ENCODE measurements around the gene MYO5B.
"Not testable (repeated sequence)": the region's sequence is repeated elsewhere in the genome, so short reads cannot be mapped to it uniquely, and the experiment has no call there.

Gene MYO5B

DNA sequence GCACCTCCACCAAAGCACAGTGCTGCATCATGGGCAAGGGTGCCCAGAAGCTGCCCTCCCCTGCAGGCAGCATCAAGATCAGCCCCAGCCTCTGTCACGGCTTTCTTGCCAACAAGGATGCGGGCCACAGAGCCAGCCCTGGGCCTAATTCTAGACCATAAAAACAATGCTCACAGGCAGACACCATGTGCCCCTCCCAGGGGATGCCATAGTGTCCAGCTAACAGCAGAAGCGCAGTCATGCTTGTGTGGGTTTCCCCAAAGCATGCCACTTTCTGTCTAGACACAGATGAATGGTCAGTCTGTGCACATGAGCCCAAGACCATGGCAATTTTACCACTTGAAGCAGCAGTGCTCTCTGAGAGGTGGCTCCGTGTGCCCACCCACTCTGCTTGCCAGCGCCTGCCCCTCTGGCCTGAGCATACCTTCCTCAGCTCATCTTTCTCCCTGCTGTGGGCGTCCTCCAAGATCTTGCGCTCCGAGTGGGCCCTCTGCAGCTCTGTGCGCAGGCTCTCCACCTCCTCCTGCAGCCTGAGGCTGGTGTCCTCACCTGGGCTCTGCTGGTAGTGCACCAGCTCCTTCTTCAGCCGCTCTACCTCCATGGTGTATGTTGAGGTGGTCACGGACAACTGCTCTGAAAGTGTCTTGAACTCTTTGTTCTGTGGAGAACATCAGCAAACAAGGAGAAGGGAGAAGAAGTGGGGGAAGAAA is 300.3 kb downstream of the MYO5B start:
- TF ChIP-seq CTCF (IDR thresholded peaks at IDR 0.05; ENCODE audit: low read depth, low read length, missing control alignments) = no peak
- DNase-seq (ENCODE audit: low read depth) = no peak
- no peak overlapping the region for H3K4me3 ChIP-seq (ENCODE audit: low read depth, low read length)

GRCh38 chr18:49893036-49893435 is 301.9 kb downstream of the MYO5B start:
- no peak for DNase-seq (ENCODE audit: low read depth)
- no peak overlapping the region for H3K4me3 ChIP-seq (ENCODE audit: low read depth, low read length)
- TF ChIP-seq CTCF (IDR thresholded peaks at IDR 0.05; ENCODE audit: low read depth, low read length, missing control alignments) = no peak

DNA sequence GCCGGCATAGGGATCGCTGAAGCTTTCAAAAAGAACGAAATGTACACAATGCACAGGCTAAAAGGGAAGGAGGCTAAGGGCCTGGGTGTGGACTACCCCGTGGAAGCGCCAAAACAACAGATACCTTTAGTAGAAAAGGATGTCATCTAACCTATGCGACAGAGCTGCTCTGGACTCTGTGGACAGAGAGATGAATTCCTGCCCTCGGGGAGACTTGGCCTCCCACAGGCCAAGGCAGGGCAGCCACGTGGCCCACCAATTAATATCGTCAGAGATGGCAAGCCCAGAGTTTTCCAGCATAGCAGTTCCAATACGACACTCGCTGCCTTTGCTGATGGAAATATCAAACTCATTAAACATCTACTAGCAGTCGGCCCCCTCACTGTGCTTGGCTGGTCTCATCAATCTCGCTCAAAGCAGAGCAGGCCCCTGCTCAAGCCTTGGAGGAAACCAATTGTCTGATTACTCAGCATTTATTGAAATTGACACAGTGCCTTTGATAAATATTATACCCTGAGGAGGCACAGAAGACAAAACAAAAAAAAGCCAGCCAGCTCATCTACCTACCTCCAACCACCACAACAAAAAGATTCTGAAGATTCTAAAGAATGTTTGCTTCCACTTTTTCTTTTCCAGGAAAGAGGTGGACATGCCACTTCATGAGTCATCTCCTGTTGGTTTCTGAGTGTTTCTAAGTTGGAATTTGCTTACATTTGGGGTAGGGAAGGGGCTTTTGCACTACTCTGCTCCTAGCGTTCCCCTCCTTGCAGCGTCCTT is 302.6 kb downstream of the MYO5B start:
- no peak for DNase-seq (ENCODE audit: low read depth)
- TF ChIP-seq CTCF (IDR thresholded peaks at IDR 0.05; ENCODE audit: low read depth, low read length, missing control alignments) = no peak
- no peak overlapping the region for H3K4me3 ChIP-seq (ENCODE audit: low read depth, low read length)

DNA sequence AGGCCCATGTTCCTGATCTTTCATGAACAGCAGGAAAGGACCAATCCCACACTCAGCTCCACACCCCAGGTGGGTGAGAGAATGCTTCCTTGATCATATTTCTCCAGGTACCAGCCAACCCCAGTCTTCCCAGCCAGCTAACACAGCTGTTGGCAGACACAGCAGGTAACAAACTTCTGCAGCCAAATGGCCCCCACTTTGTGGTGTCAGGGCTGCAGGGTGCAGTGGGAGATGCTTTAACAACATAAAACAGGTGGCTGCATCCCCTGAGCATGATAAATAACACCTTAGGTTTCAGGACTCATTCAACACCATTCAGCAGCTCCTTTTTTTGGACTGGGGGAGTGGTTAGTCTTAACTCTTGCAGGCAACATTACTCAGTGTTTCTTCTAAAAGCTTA is 304.9 kb downstream of the MYO5B start:
- TF ChIP-seq CTCF (IDR thresholded peaks at IDR 0.05; ENCODE audit: low read depth, low read length, missing control alignments) = no peak
- no peak for DNase-seq (ENCODE audit: low read depth)
- no peak overlapping the region for H3K4me3 ChIP-seq (ENCODE audit: low read depth, low read length)

GRCh38 chr18:49889552-49889951 is 305.4 kb downstream of the MYO5B start:
- H3K4me3 ChIP-seq (ENCODE audit: low read depth, low read length); DNase-seq (ENCODE audit: low read depth): not testable (repeated sequence)

DNA sequence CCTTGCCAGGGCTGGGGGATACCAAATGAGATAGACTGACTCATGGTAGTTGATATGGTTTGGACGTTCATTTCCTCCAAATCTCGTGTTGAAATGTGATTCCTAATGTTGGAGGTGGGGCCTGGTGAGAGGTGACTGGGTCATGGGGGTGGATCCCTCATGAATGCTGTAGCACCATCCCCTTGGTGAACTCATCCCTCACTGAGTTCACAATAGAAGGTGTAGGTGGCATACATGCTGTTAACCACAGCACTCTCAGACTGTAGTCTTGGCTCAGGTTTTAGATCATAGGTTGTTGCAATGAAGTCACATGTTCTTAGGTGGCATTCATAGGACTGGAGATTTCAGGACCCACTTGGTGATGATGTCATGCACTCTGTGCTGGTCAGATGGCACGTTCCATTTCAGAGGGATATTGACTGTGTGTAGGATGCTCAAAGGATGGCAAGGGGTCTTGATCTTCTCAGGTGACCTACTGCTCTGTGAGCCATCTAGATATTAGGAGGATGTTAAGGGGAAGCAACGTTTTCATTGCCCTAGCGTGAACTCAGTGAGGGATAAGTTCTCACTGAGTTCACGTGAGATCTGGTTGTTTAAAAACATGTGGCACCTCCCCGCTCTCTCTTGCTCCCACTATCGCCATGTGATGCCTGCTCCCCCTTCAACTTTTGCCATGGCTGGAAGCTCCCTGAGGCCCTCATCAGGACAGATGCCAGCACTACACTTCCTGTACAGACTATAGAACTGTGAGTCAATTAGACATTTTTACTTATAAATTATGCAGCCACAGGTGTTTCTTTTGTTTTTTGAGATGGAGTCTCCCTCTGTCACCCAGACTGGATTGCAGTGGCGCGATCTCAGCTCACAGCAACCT is 307.8 kb downstream of the MYO5B start:
- H3K4me3 ChIP-seq (ENCODE audit: low read depth, low read length) = no peak overlapping the region
- no peak for DNase-seq (ENCODE audit: low read depth)
- TF ChIP-seq CTCF (IDR thresholded peaks at IDR 0.05; ENCODE audit: low read depth, low read length, missing control alignments) = peak; percentile 28

- no peak for TF ChIP-seq CTCF (IDR thresholded peaks at IDR 0.05; ENCODE audit: low read depth, low read length, missing control alignments)
- no peak for DNase-seq (ENCODE audit: low read depth)
- no peak overlapping the region for H3K4me3 ChIP-seq (ENCODE audit: low read depth, low read length)
Observed at GRCh38 chr18:49884959-49885358, 310.0 kb downstream of the MYO5B start.

Measured in GM12864 (cell line).